Fibroblast of lung (primary cell): ENCODE results near the gene HAGH. TPM values are rescaled to one million over a fixed set of nuclear protein-coding genes. Genes with fewer than 3 reads are reported as not detected.

ENCODE experiments used
- DNase-seq, 2 donors: peaks; one replicate each; pipeline versions ENCODE4 v3.0.0 to v3.0.0-alpha.2; 2010; ENCODE audit warnings: low read depth in 2 of 2
- H2AFZ ChIP-seq: 2 replicates; pipeline ENCODE4 v1.5.1; 2012; ENCODE audit warnings: low read length, control low read depth, inconsistent platforms
- H3K27ac ChIP-seq: 2 replicates; pipeline ENCODE4 v1.5.1; 2011; ENCODE audit warnings: low read length, control low read depth; ENCODE audit not compliant: insufficient read depth
- H3K27me3 ChIP-seq: 2 replicates; pipeline ENCODE4 v1.5.1; 2011; ENCODE audit warnings: mild to moderate bottlenecking, low read length; ENCODE audit not compliant: control insufficient read depth, insufficient read depth
- H3K36me3 ChIP-seq: 2 replicates; pipeline ENCODE4 v1.5.1; 2011; ENCODE audit warnings: low read length; ENCODE audit not compliant: control insufficient read depth, insufficient read depth
- H3K4me1 ChIP-seq: 2 replicates; pipeline ENCODE4 v1.5.1; 2011; ENCODE audit warnings: low read length; ENCODE audit not compliant: control insufficient read depth, insufficient read depth; ENCODE audit errors: extremely low read depth
- H3K4me2 ChIP-seq: 2 replicates; pipeline ENCODE4 v1.5.1; 2011; ENCODE audit warnings: low read length, control low read depth; ENCODE audit not compliant: insufficient read depth; ENCODE audit errors: extremely low read depth
- H3K4me3 ChIP-seq, 4 experiments: fragments of 200-600 bp in 1 of 4; sonication (generic) in 1 of 4; replicated peaks in 1 of 4; 2 replicates each; pipeline ENCODE4 v1.5.1; 2011 to 2016; ENCODE audit warnings: low read length in 4 of 4, low read depth in 3 of 4, mild to moderate bottlenecking in 3 of 4, control low read depth in 2 of 4, inconsistent platforms in 1 of 4, mixed read lengths in 1 of 4; ENCODE audit not compliant: insufficient read depth in 1 of 4; ENCODE audit errors: control extremely low read depth in 1 of 4
- H3K79me2 ChIP-seq: 2 replicates; pipeline ENCODE4 v1.5.1; 2012; ENCODE audit warnings: mild to moderate bottlenecking, low read length, inconsistent platforms; ENCODE audit not compliant: control insufficient read depth, insufficient read depth
- H3K9ac ChIP-seq: 2 replicates; pipeline ENCODE4 v1.5.1; 2011; ENCODE audit warnings: mild to moderate bottlenecking, low read length, control low read depth; ENCODE audit not compliant: insufficient read depth
- H3K9me3 ChIP-seq: 2 replicates; pipeline ENCODE4 v1.5.1; 2012; ENCODE audit warnings: low read depth, low read length; ENCODE audit not compliant: control insufficient read depth, insufficient read depth
- H4K20me1 ChIP-seq: 2 replicates; pipeline ENCODE4 v1.5.1; 2011; ENCODE audit warnings: low read length; ENCODE audit not compliant: control insufficient read depth, insufficient read depth; ENCODE audit errors: extremely low read depth
- EZH2 ChIP-seq: IDR thresholded peaks from 2 replicates; pipeline ENCODE4 v1.5.1; 2012; ENCODE audit warnings: low read length, control low read depth, mild to moderate bottlenecking; ENCODE audit errors: missing control alignments
- polyA plus RNA-seq, 2 donors: library from polyadenylated mRNA; depleted of rRNA in 1 of 2; stranded (reverse) in 1 of 2; unstranded in 1 of 2; fragments of >200 nt; gene quantifications; 2 replicates each; pipeline ENCODE4 v1.2.1, GENCODE V29; 2011 to 2012; ENCODE audit warnings: missing spikeins in 1 of 2
- total RNA-seq: library from RNA; depleted of rRNA; stranded (reverse); fragments of >200 nt; gene quantifications from 2 replicates; pipeline ENCODE4 v1.2.1, GENCODE V29; 2014
- TF ChIP-seq, protein P1 (sequence below), 2 donors: IDR thresholded peaks in 1 of 2; conservative IDR thresholded peaks in 1 of 2; 1 replicate in 1 of 2; 2 replicates in 1 of 2; pipeline ENCODE4 v1.5.1; 2011 to 2012; ENCODE audit warnings: low read length in 2 of 2, control low read depth in 1 of 2, inconsistent platforms in 1 of 2, low read depth in 1 of 2, mild to moderate bottlenecking in 1 of 2

Gene HAGH
- total and polyA plus RNA-seq, 2 donors (not counting 1 experiment from before 2014, with no cell fraction given) = 18.4 to 47.4 TPM

DNA sequence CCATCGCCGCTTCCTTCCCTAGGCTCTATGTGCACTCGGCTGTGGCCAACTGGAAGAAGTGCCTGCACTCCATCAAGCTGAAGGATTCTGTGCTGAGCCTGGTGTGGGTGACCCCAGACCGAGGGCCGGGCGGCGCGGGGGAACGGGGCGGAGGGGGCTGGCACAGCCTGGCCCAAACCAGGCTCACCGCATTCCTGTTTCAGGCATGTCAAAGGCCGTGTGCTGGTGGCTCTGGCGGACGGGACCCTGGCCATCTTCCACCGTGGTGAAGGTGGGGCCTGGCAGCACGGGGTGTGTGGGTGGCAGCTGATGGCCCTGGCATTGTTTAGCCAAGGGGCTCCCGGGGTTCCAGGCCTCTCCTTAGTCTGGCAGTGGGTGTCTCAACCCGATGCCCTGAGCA is 59.9 kb downstream of the HAGH start:
- no peak overlapping the region for H3K27ac ChIP-seq
- peaks cover 52% of the 10 kb centered on the region for H3K36me3 ChIP-seq
- no peak for DNase-seq
- H3K4me1 ChIP-seq = peaks cover 8% of the 10 kb centered on the region
- TF ChIP-seq, protein P1, sequence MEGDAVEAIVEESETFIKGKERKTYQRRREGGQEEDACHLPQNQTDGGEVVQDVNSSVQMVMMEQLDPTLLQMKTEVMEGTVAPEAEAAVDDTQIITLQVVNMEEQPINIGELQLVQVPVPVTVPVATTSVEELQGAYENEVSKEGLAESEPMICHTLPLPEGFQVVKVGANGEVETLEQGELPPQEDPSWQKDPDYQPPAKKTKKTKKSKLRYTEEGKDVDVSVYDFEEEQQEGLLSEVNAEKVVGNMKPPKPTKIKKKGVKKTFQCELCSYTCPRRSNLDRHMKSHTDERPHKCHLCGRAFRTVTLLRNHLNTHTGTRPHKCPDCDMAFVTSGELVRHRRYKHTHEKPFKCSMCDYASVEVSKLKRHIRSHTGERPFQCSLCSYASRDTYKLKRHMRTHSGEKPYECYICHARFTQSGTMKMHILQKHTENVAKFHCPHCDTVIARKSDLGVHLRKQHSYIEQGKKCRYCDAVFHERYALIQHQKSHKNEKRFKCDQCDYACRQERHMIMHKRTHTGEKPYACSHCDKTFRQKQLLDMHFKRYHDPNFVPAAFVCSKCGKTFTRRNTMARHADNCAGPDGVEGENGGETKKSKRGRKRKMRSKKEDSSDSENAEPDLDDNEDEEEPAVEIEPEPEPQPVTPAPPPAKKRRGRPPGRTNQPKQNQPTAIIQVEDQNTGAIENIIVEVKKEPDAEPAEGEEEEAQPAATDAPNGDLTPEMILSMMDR (conservative IDR thresholded peaks at IDR 0.05 in 1 of 2, IDR thresholded peaks at IDR 0.05 in 1 of 2; ENCODE audit: low read depth in 1 of 2, low read length in 2 of 2) = no peak
- no peak for TF ChIP-seq EZH2
- H3K4me2 ChIP-seq = no peak overlapping the region
- no peaks in the 10 kb centered on the region for H3K9me3 ChIP-seq
- no peak overlapping the region for H3K4me3 ChIP-seq
- no peaks in the 10 kb centered on the region for H3K79me2 ChIP-seq
- no peaks in the 10 kb centered on the region for H4K20me1 ChIP-seq
- H2AFZ ChIP-seq = no peak overlapping the region
- no peak overlapping the region for H3K9ac ChIP-seq
- no peaks in the 10 kb centered on the region for H3K27me3 ChIP-seq

DNA sequence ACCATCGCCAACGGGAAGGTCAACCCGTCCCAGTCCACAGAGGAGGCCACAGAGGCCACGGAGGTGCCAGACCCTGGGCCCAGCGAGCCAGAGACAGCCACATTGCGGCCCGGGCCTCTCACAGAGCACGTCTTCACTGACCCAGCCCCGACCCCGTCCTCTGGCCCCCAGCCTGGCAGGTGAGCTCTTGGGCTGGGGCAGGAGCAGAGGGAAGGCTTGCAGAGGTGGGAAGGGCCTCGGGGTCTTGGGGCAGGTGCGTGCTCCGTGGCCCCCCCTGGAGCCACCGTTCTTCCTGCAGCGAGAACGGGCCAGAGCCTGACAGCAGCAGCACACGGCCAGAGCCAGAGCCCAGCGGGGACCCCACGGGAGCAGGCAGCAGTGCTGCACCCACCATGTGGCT is 60.4 kb downstream of the HAGH start:
- peaks cover 52% of the 10 kb centered on the region for H3K36me3 ChIP-seq

DNA sequence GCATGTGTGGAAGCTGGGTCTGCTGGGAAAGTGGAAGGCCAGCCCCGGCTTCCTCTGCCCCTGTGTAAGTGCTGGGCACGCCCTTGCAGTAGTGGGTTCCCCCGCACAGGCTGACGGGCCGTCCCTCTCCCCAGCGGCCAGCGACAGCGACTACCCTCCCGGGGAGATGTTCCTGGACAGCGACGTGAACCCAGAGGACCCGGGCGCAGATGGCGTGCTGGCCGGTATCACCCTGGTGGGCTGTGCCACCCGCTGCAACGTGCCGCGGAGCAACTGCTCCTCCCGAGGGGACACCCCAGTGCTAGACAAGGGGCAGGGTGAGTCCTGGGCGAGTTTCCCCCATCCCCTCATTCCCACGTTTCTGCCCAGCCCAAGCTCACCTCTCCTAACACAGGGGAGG is 60.8 kb downstream of the HAGH start:
- no peaks in the 10 kb centered on the region for H3K9me3 ChIP-seq
- H3K9ac ChIP-seq = no peak overlapping the region
- H3K79me2 ChIP-seq = no peaks in the 10 kb centered on the region
- no peak overlapping the region for H2AFZ ChIP-seq
- no peak for TF ChIP-seq EZH2
- TF ChIP-seq, protein P1 (conservative IDR thresholded peaks at IDR 0.05 in 1 of 2, IDR thresholded peaks at IDR 0.05 in 1 of 2; ENCODE audit: low read depth in 1 of 2, low read length in 2 of 2) = no peak
- H3K4me2 ChIP-seq = no peak overlapping the region
- H3K36me3 ChIP-seq = peaks cover 54% of the 10 kb centered on the region
- no peak overlapping the region for H3K27ac ChIP-seq
- H3K4me1 ChIP-seq = peaks cover 8% of the 10 kb centered on the region
- no peaks in the 10 kb centered on the region for H3K27me3 ChIP-seq
- no peaks in the 10 kb centered on the region for H4K20me1 ChIP-seq
- DNase-seq = no peak
- H3K4me3 ChIP-seq = no peak overlapping the region

More for the DNA sequence above, 60.4 kb downstream of the HAGH start:
- TF ChIP-seq, protein P1 (conservative IDR thresholded peaks at IDR 0.05 in 1 of 2, IDR thresholded peaks at IDR 0.05 in 1 of 2; ENCODE audit: low read depth in 1 of 2, low read length in 2 of 2) = no peak
- no peak for TF ChIP-seq EZH2
- no peaks in the 10 kb centered on the region for H3K9me3 ChIP-seq
- H3K4me1 ChIP-seq = peaks cover 8% of the 10 kb centered on the region
- no peaks in the 10 kb centered on the region for H3K79me2 ChIP-seq
- no peak overlapping the region for H3K9ac ChIP-seq
- no peak overlapping the region for H3K4me3 ChIP-seq
- H2AFZ ChIP-seq = no peak overlapping the region
- H4K20me1 ChIP-seq = no peaks in the 10 kb centered on the region
- no peak for DNase-seq
- no peaks in the 10 kb centered on the region for H3K27me3 ChIP-seq
- H3K4me2 ChIP-seq = no peak overlapping the region
- H3K27ac ChIP-seq = no peak overlapping the region
